WTC11 (cell line): ENCODE measurements around the gene TMEM140.

Experiments
- ATF6 ChIP-seq: sonication (generic); formaldehyde crosslinking; IDR thresholded peaks from 2 replicates; pipeline ENCODE4 v1.8.1; 2023; ENCODE audit warnings: mild to moderate bottlenecking, missing genetic modification reagents
- CTCF ChIP-seq: fragments of 200-600 bp; IDR thresholded peaks from 2 replicates; pipeline ENCODE4 v1.8.0; 2022; ENCODE audit warnings: antibody characterized with exemption
- E2F1 ChIP-seq: sonication (generic); formaldehyde crosslinking; IDR thresholded peaks from 2 replicates; pipeline ENCODE4 v1.8.0; 2022; ENCODE audit warnings: mild to moderate bottlenecking, missing genetic modification reagents
- JUN ChIP-seq: sonication (generic); formaldehyde crosslinking; IDR thresholded peaks from 2 replicates; pipeline ENCODE4 v1.8.0; 2023; ENCODE audit warnings: mild to moderate bottlenecking, missing genetic modification reagents
- MAX ChIP-seq: sonication (generic); formaldehyde crosslinking; IDR thresholded peaks from 2 replicates; pipeline ENCODE4 v1.8.0; 2022; ENCODE audit warnings: mild to moderate bottlenecking, missing genetic modification reagents
- RELA ChIP-seq: sonication (generic); formaldehyde crosslinking; IDR thresholded peaks from 2 replicates; pipeline ENCODE4 v1.8.1; 2022; ENCODE audit warnings: missing genetic modification reagents, mild to moderate bottlenecking, borderline replicate concordance
- SMAD4 ChIP-seq: sonication (generic); formaldehyde crosslinking; IDR thresholded peaks from 2 replicates; pipeline ENCODE4 v1.8.0; 2022; ENCODE audit warnings: mild to moderate bottlenecking, missing genetic modification reagents
- SP1 ChIP-seq: sonication (generic); formaldehyde crosslinking; conservative IDR thresholded peaks from 2 replicates; pipeline ENCODE4 v1.8.1; 2022; ENCODE audit warnings: missing genetic modification reagents
- TF ChIP-seq, protein P1 (sequence below): sonication (generic); formaldehyde crosslinking; IDR thresholded peaks from 2 replicates; pipeline ENCODE4 v1.8.1; 2022; ENCODE audit warnings: mild to moderate bottlenecking, missing genetic modification reagents, moderate library complexity, borderline replicate concordance

GRCh38 chr7:135158874-135159273 is 11.0 kb downstream of the TMEM140 start:
- TF ChIP-seq CTCF (no peak), SP1 (no peak), E2F1 (CRISPR knock-in tag) (no peak), JUN (CRISPR knock-in tag) (no peak), ATF6 (CRISPR knock-in tag) (no peak), MAX (CRISPR knock-in tag) (no peak), SMAD4 (CRISPR knock-in tag) (no peak), RELA (no peak)
- TF ChIP-seq, protein P1, sequence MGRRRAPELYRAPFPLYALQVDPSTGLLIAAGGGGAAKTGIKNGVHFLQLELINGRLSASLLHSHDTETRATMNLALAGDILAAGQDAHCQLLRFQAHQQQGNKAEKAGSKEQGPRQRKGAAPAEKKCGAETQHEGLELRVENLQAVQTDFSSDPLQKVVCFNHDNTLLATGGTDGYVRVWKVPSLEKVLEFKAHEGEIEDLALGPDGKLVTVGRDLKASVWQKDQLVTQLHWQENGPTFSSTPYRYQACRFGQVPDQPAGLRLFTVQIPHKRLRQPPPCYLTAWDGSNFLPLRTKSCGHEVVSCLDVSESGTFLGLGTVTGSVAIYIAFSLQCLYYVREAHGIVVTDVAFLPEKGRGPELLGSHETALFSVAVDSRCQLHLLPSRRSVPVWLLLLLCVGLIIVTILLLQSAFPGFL (CRISPR knock-in tag), result no peak
